Mesendoderm (in vitro differentiated cells): ENCODE results near the gene GADD45A. TPM values are rescaled to one million over a fixed set of nuclear protein-coding genes. Genes with fewer than 3 reads are reported as not detected.

ENCODE experiments used
- DNase-seq: peaks from one replicate; pipeline ENCODE4 v3.0.0; 2013
- H2AK5ac ChIP-seq: 2 replicates; pipeline ENCODE4 v1.6.1; 2013; ENCODE audit warnings: low read length, inconsistent platforms
- H2BK120ac ChIP-seq: 2 replicates; pipeline ENCODE4 v1.6.1; 2013; ENCODE audit warnings: low read depth, mild to moderate bottlenecking, low read length, moderate library complexity, mixed read lengths
- H2BK15ac ChIP-seq: replicated peaks from 2 replicates; pipeline ENCODE4 v1.6.1; 2013; ENCODE audit warnings: low read depth, mild to moderate bottlenecking, moderate library complexity
- H2BK5ac ChIP-seq: 2 replicates; pipeline ENCODE4 v1.6.1; 2013; ENCODE audit warnings: low read length, inconsistent platforms
- H3K18ac ChIP-seq: 2 replicates; pipeline ENCODE4 v1.6.1; 2013; ENCODE audit warnings: mild to moderate bottlenecking, low read length, mixed read lengths
- H3K23ac ChIP-seq: one replicate; pipeline ENCODE4 v1.6.1; 2013; ENCODE audit warnings: low read length
- H3K27ac ChIP-seq: 2 replicates; pipeline ENCODE4 v1.5.1; 2013; ENCODE audit warnings: low read depth, mild to moderate bottlenecking, inconsistent platforms, low read length, moderate library complexity
- H3K27me3 ChIP-seq: 2 replicates; pipeline ENCODE4 v1.6.1; 2013; ENCODE audit warnings: low read length, control low read depth, mild to moderate bottlenecking, inconsistent platforms; ENCODE audit not compliant: insufficient read depth, poor library complexity
- H3K36me3 ChIP-seq: 2 replicates; pipeline ENCODE4 v1.6.1; 2013; ENCODE audit warnings: low read length, inconsistent platforms; ENCODE audit not compliant: control insufficient read depth, insufficient read depth
- H3K4ac ChIP-seq: one replicate; pipeline ENCODE4 v1.6.1; 2013; ENCODE audit warnings: low read depth, mild to moderate bottlenecking, low read length, moderate library complexity
- H3K4me1 ChIP-seq: 2 replicates; pipeline ENCODE4 v1.6.1; 2013; ENCODE audit warnings: low read depth, low read length, inconsistent platforms; ENCODE audit not compliant: control insufficient read depth
- H3K4me2 ChIP-seq: 2 replicates; pipeline ENCODE4 v1.6.1; 2013; ENCODE audit warnings: low read length
- H3K4me3 ChIP-seq: 2 replicates; pipeline ENCODE4 v1.5.1; 2013; ENCODE audit warnings: mild to moderate bottlenecking, low read length
- H3K56ac ChIP-seq: one replicate; pipeline ENCODE4 v1.6.1; 2013; ENCODE audit warnings: low read length
- H3K79me1 ChIP-seq: 2 replicates; pipeline ENCODE4 v1.6.1; 2013; ENCODE audit warnings: low read length, inconsistent platforms
- H3K79me2 ChIP-seq: 2 replicates; pipeline ENCODE4 v1.6.1; 2013; ENCODE audit warnings: mild to moderate bottlenecking, low read length; ENCODE audit not compliant: control insufficient read depth, insufficient read depth
- H3K9ac ChIP-seq: 2 replicates; pipeline ENCODE4 v1.6.1; 2013; ENCODE audit warnings: low read length, inconsistent platforms
- H4K5ac ChIP-seq: one replicate; pipeline ENCODE4 v1.6.1; 2013; ENCODE audit warnings: low read length
- H4K8ac ChIP-seq: one replicate; pipeline ENCODE4 v1.6.1; 2013; ENCODE audit warnings: low read depth, mild to moderate bottlenecking, control low read depth, low read length, moderate library complexity
- WGBS: extraction: QIAGEN DNeasy Blood & Tissue Kit; methylation state at CpG from one replicate; pipeline ENCODE4 v1.1.7; 2013; ENCODE audit warnings: low lambda C conversion rate, missing lambda C conversion rate; ENCODE audit not compliant: insufficient coverage; ENCODE audit errors: extremely low coverage; 5-methylcytosine and 5-hydroxymethylcytosine counted together
- small RNA-seq: library from polyadenylated mRNA; stranded (forward); fragments of <200 nt; extraction: miRNeasy Mini kit (QIAGEN cat#:217004); gene quantifications from one replicate; pipeline ENCODE3, GENCODE V24; 2013; ENCODE audit not compliant: insufficient read depth

The GADD45A gene

DNA sequence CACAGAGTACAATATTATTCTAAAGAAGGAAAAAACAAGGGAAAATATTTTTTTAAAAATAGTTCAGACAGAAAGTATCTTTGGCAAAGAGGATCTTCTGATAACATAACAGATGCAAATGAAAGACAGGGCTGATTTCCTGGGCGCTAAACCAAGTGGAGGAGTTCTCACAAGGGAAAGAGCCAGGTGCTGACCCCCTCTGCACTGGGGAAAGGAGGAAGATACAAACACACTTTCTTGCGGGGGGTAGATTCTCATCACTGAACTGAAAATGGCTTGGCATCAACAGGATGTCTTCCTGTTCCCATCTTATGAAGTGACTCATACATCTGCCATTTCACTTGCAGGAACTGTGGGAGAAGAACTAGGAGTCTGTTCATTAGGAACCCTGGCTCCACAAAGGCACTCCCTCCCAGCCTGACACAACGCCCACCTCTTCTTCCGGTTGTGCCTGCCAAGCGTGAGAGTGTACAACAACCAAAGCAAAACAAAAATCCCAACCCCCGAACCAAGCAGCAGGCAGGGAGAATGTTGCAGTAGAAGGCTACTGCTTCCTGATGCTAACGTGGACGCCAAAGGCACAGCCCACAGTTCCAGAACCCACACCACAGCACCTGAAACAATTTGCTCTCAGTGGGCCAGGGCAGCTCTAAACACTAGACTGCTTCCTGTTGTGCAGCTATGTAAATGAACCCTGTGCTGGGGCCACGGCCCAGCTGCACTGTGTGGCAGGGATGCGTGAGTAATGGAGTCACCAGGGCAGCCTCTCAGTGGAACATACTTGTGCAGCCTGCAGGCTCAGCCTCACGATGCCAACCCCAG is 51.0 kb downstream of the GADD45A start:
- H2BK15ac ChIP-seq: no peak overlapping the region
- no peaks in the 10 kb centered on the region for H3K27me3 ChIP-seq
- WGBS: no CpG with 5 or more reads among the region's 11 CpGs
- H2AK5ac ChIP-seq: peak overlapping the region; percentile 18
- no peak overlapping the region for H4K8ac ChIP-seq
- no peak overlapping the region for H3K9ac ChIP-seq
- H3K4ac ChIP-seq: no peak overlapping the region
- no peaks in the 10 kb centered on the region for H3K36me3 ChIP-seq
- H3K79me2 ChIP-seq: no peaks in the 10 kb centered on the region
- peak; percentile 44 for DNase-seq
- no peak overlapping the region for H2BK5ac ChIP-seq
- H3K18ac ChIP-seq: no peak overlapping the region
- no peak overlapping the region for H3K4me3 ChIP-seq
- H3K79me1 ChIP-seq: no peaks in the 10 kb centered on the region
- H3K23ac ChIP-seq: no peak overlapping the region
- H3K4me1 ChIP-seq: peaks cover 14% of the 10 kb centered on the region
- no peak overlapping the region for H3K27ac ChIP-seq
- H3K56ac ChIP-seq: peak overlapping the region; percentile 3
- no peak overlapping the region for H3K4me2 ChIP-seq
- no peak overlapping the region for H2BK120ac ChIP-seq
- H4K5ac ChIP-seq: no peak overlapping the region

DNA sequence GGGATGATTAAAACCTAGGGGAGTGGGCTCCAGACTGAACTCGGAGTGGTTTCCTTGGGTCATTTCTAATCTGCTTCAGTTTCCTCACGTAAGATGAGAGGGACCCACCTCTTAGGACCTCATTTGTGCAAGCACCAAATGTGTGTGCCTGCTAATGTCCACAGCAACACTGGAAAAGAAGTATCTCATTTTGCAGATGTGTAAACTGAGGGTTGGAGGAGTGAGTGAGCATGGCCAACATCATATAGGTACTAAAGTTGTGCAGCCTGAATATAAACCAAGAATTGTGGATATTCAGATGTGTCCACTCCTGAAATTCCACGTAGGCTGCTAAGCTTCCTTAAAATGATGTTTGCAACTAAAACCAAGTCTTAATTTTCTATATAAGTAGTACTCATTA is 51.7 kb downstream of the GADD45A start:
- H3K27ac ChIP-seq: no peak overlapping the region
- H2BK15ac ChIP-seq: no peak overlapping the region
- H3K27me3 ChIP-seq: no peaks in the 10 kb centered on the region
- no peaks in the 10 kb centered on the region for H3K79me2 ChIP-seq
- no peak overlapping the region for H4K8ac ChIP-seq
- H3K4me3 ChIP-seq: no peak overlapping the region
- H2BK5ac ChIP-seq: no peak overlapping the region
- no peak overlapping the region for H3K18ac ChIP-seq
- no peak for DNase-seq
- H3K56ac ChIP-seq: no peak overlapping the region
- H3K9ac ChIP-seq: no peak overlapping the region
- no peak overlapping the region for H3K4me2 ChIP-seq
- no peaks in the 10 kb centered on the region for H3K36me3 ChIP-seq
- no CpG with 5 or more reads among the region's 3 CpGs for WGBS
- H3K4ac ChIP-seq: no peak overlapping the region
- no peak overlapping the region for H4K5ac ChIP-seq
- H3K23ac ChIP-seq: no peak overlapping the region
- no peak overlapping the region for H2AK5ac ChIP-seq
- H2BK120ac ChIP-seq: no peak overlapping the region
- peaks cover 14% of the 10 kb centered on the region for H3K4me1 ChIP-seq
- no peaks in the 10 kb centered on the region for H3K79me1 ChIP-seq

DNA sequence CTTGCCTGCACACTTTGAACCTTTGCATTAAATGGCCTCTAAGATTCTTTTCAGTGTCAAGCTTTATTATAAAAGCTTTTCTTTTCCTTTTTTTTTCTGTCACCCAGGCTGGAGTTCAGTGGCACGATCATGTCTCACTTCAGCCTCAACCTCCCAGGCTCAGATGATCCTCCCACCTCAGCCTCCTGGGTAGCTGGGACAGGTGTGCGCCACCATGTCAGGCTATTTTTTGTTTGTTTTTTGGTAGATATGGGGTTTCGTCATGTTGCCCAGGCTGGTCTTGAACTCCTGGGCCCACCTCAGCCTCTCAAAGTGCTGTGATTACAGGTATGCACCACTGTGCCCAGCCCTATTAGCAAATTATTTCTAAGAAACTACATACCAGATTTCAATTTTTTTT is 52.9 kb downstream of the GADD45A start:
- no peak overlapping the region for H2AK5ac ChIP-seq
- no peak for DNase-seq
- H3K9ac ChIP-seq: no peak overlapping the region
- no peaks in the 10 kb centered on the region for H3K79me2 ChIP-seq
- no peak overlapping the region for H3K4me2 ChIP-seq
- no peak overlapping the region for H3K4me3 ChIP-seq
- no peak overlapping the region for H4K5ac ChIP-seq
- no peak overlapping the region for H3K56ac ChIP-seq
- H3K4me1 ChIP-seq: peaks cover 14% of the 10 kb centered on the region
- H3K27ac ChIP-seq: no peak overlapping the region
- no peak overlapping the region for H3K18ac ChIP-seq
- H3K4ac ChIP-seq: no peak overlapping the region
- no peak overlapping the region for H2BK15ac ChIP-seq
- no peak overlapping the region for H2BK120ac ChIP-seq
- no peak overlapping the region for H2BK5ac ChIP-seq
- no peak overlapping the region for H3K23ac ChIP-seq
- no CpG with 5 or more reads among the region's 3 CpGs for WGBS
- no peak overlapping the region for H4K8ac ChIP-seq
- no peaks in the 10 kb centered on the region for H3K27me3 ChIP-seq
- H3K36me3 ChIP-seq: no peaks in the 10 kb centered on the region
- no peaks in the 10 kb centered on the region for H3K79me1 ChIP-seq

Small RNAs within 50 kb of the gene (small RNA-seq; reads per million reads assigned to genes)
- gene RN7SL392P: not detected
